ENCODE measurements around the gene MRTFB. TPM values are rescaled to one million over a fixed set of nuclear protein-coding genes. Genes with fewer than 3 reads are reported as not detected.

MRTFB gene
- total and polyA plus RNA-seq, 2 experiments from 2014 or later = 13.9 to 22.2 TPM

DNA sequence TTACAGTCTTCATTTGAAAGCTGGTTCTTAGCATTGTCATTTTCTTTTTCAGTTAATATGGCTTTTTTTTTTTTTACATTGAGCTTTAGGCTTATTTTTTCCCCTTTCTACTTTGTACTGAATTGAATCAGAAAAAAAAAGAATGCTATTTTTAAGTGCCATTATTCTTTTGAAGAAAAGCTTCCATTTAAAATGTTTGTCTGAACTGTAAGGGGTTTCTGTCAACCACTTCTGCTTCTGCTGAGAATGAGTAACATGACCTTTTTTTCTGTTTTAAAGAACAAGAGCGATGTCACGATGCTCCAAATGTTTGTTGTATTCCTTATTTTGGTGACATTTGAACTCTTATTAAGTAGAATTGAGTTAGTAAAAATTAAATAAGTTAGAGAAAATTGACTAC, 50.0 kb downstream of the MRTFB start:
- Histone ChIP-seq H3K4me1 (ENCODE audit: insufficient read depth) (peaks cover 19% of the 10 kb centered on the region), H3K36me3 (ENCODE audit: insufficient read depth) (no peaks in the 10 kb centered on the region), H3F3A (replicated peaks; ENCODE audit: low read depth) (no peaks in the 10 kb centered on the region), H3K4me3 (no peak overlapping the region), H3K4me2 (no peak overlapping the region), H3K79me2 (replicated peaks; ENCODE audit: insufficient read depth) (peaks cover 81% of the 10 kb centered on the region), H3K27ac (ENCODE audit: low read depth) (no peak overlapping the region), H4K20me1 (replicated peaks; ENCODE audit: insufficient read depth) (peaks cover 22% of the 10 kb centered on the region), H3K27me3 (ENCODE audit: insufficient read depth) (no peaks in the 10 kb centered on the region), H2AFZ (no peak overlapping the region), H3K9me2 (ENCODE audit: insufficient read depth) (no peaks in the 10 kb centered on the region)
- peaks cover 19% of the 10 kb centered on the region for H3K4me1 Mint-ChIP-seq
- H3K27ac Mint-ChIP-seq = no peak overlapping the region
- DNase-seq (ENCODE audit: low spot score) (no peak), ATAC-seq (no peak)
- TF ChIP-seq JUNB (IDR thresholded peaks at IDR 0.05; ENCODE audit: unreplicated experiment) (no peak), EZH2phosphoT487 (IDR thresholded peaks at IDR 0.05; ENCODE audit: unreplicated experiment) (no peak), ETS1 (IDR thresholded peaks at IDR 0.05) (no peak), POLR2AphosphoS5 (IDR thresholded peaks at IDR 0.05; ENCODE audit: low read depth) (no peak), NANOG (IDR thresholded peaks at IDR 0.05; ENCODE audit: borderline replicate concordance) (no peak), ZNF331 (CRISPR knock-in tag; IDR thresholded peaks at IDR 0.05; ENCODE audit: low read depth) (no peak), CREB1 (CRISPR knock-in tag; IDR thresholded peaks at IDR 0.05; ENCODE audit: low read depth) (no peak), EZH2 (IDR thresholded peaks at IDR 0.05; ENCODE audit: low read depth, unreplicated experiment) (no peak), ZNF462 (CRISPR knock-in tag; IDR thresholded peaks at IDR 0.05) (no peak), STAT1 (IDR thresholded peaks at IDR 0.05; ENCODE audit: unreplicated experiment) (no peak), REST (IDR thresholded peaks at IDR 0.05; ENCODE audit: unreplicated experiment) (no peak), ZNF114 (CRISPR knock-in tag; IDR thresholded peaks at IDR 0.05) (no peak)
- TF ChIP-seq, protein P1, sequence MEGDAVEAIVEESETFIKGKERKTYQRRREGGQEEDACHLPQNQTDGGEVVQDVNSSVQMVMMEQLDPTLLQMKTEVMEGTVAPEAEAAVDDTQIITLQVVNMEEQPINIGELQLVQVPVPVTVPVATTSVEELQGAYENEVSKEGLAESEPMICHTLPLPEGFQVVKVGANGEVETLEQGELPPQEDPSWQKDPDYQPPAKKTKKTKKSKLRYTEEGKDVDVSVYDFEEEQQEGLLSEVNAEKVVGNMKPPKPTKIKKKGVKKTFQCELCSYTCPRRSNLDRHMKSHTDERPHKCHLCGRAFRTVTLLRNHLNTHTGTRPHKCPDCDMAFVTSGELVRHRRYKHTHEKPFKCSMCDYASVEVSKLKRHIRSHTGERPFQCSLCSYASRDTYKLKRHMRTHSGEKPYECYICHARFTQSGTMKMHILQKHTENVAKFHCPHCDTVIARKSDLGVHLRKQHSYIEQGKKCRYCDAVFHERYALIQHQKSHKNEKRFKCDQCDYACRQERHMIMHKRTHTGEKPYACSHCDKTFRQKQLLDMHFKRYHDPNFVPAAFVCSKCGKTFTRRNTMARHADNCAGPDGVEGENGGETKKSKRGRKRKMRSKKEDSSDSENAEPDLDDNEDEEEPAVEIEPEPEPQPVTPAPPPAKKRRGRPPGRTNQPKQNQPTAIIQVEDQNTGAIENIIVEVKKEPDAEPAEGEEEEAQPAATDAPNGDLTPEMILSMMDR (conservative IDR thresholded peaks at IDR 0.05; ENCODE audit: low read depth in 2 of 2) = no peak
- H3K9me3 Mint-ChIP-seq = no peaks in the 10 kb centered on the region
- H3K4me3 Mint-ChIP-seq = no peak overlapping the region
- H3K36me3 Mint-ChIP-seq (ENCODE audit: low read depth) = peaks cover 8% of the 10 kb centered on the region; the same call in 2 of the 3 replicates
- peaks cover 4% of the 10 kb centered on the region for H3K27me3 Mint-ChIP-seq (ENCODE audit: insufficient read depth, low read depth, poor library complexity)
